HCT116 (cell line): ENCODE measurements around the gene ALX3.

ENCODE experiments used
- CTCF ChIP-seq, 3 experiments: fragments of 200-600 bp in 1 of 3; sonication (generic) in 1 of 3; IDR thresholded peaks in 2 of 3; conservative IDR thresholded peaks in 1 of 3; 2 replicates each; pipeline ENCODE4 v1.5.1; 2012 to 2017; ENCODE audit warnings: low read depth in 2 of 3, low read length in 2 of 3, antibody characterized with exemption in 1 of 3, borderline replicate concordance in 1 of 3, control low read depth in 1 of 3, mild to moderate bottlenecking in 1 of 3, mixed read lengths in 1 of 3, mixed run types in 1 of 3, moderate library complexity in 1 of 3; ENCODE audit not compliant: insufficient read depth in 1 of 3
- POLR2AphosphoS5 ChIP-seq: IDR thresholded peaks from 2 replicates; pipeline ENCODE4 v1.6.1; 2011; ENCODE audit warnings: mild to moderate bottlenecking, low read depth, low read length, moderate library complexity
- SP1 ChIP-seq: IDR thresholded peaks from 2 replicates; pipeline ENCODE4 v1.6.1; 2012; ENCODE audit warnings: low read depth

- TF ChIP-seq CTCF (IDR thresholded peaks at IDR 0.05 in 2 of 3, conservative IDR thresholded peaks at IDR 0.05 in 1 of 3; ENCODE audit: borderline replicate concordance in 1 of 3, insufficient read depth in 1 of 3, low read depth in 2 of 3, low read length in 2 of 3) (no peak), POLR2AphosphoS5 (no peak), SP1 (no peak)
Measured at GRCh38 chr1:110024613-110025012, 45.9 kb downstream of the ALX3 start.
